ENCODE measurements around the gene DENND4B. TPM values are rescaled to one million over a fixed set of nuclear protein-coding genes. Genes with fewer than 3 reads are reported as not detected.

DENND4B gene
- total RNA-seq, 1 experiment from 2014 or later, result 66.6 TPM

- intact Hi-C loops (cut with micrococcal nuclease; ENCODE audit: unreplicated experiment), result no loop called here
- no peaks in the 10 kb centered on the region for H3K27me3 ChIP-seq (replicated peaks; ENCODE audit: insufficient read depth, low read depth, low read length, poor library complexity)
- H3K36me3 ChIP-seq (ENCODE audit: insufficient read depth, low read length, poor library complexity, severe bottlenecking), result peaks cover 7% of the 10 kb centered on the region
- no peaks in the 10 kb centered on the region for H3K9me3 ChIP-seq (ENCODE audit: low read depth, low read length, poor library complexity, severe bottlenecking)
- H3K4me3 ChIP-seq (ENCODE audit: low read depth, low read length, poor library complexity, severe bottlenecking), result no peak overlapping the region
- POLR2A ChIA-PET (ENCODE audit: low non-redundant PET), result no interaction called here
- H3K4me1 ChIP-seq (ENCODE audit: insufficient read depth, low read length, poor library complexity, severe bottlenecking), result peaks cover 15% of the 10 kb centered on the region
- CTCF ChIA-PET, result interaction anchor here (2.2 kb wide), 1 partner anchor 17 kb away, joined by 14 read pairs; the partner anchor contains the start of gene DENND4B
- BruUV-seq (replicated peaks), result no TSS peak
- no peak for DNase-seq (ENCODE audit: low spot score)
- TF ChIP-seq CTCF (conservative IDR thresholded peaks at IDR 0.05; ENCODE audit: low read depth, low read length) (no peak), EZH2 (IDR thresholded peaks at IDR 0.05; ENCODE audit: borderline replicate concordance, low read depth, low read length, poor library complexity, severe bottlenecking) (no peak)
- H3K27ac ChIP-seq (ENCODE audit: low read depth, low read length, poor library complexity, severe bottlenecking), result peak overlapping the region; percentile 54
These were observed 17.1 kb downstream of the DENND4B start for GRCh38 chr1:153929426-153929825.

GRCh38 chr1:153928791-153929341 is 17.7 kb downstream of the DENND4B start:
- intact Hi-C loops (cut with micrococcal nuclease; ENCODE audit: unreplicated experiment), result no loop called here
- Histone ChIP-seq H3K4me3 (ENCODE audit: low read depth, low read length, poor library complexity, severe bottlenecking) (no peak overlapping the region), H3K36me3 (ENCODE audit: insufficient read depth, low read length, poor library complexity, severe bottlenecking) (peaks cover 6% of the 10 kb centered on the region), H3K27ac (ENCODE audit: low read depth, low read length, poor library complexity, severe bottlenecking) (peak overlapping the region; percentile 54), H3K27me3 (replicated peaks; ENCODE audit: insufficient read depth, low read depth, low read length, poor library complexity) (no peaks in the 10 kb centered on the region), H3K9me3 (ENCODE audit: low read depth, low read length, poor library complexity, severe bottlenecking) (no peaks in the 10 kb centered on the region), H3K4me1 (ENCODE audit: insufficient read depth, low read length, poor library complexity, severe bottlenecking) (peaks cover 19% of the 10 kb centered on the region)
- BruUV-seq (replicated peaks), result no TSS peak
- no peak for TF ChIP-seq CTCF (conservative IDR thresholded peaks at IDR 0.05; ENCODE audit: low read depth, low read length)
- TF ChIP-seq EZH2 (IDR thresholded peaks at IDR 0.05; ENCODE audit: borderline replicate concordance, low read depth, low read length, poor library complexity, severe bottlenecking), result no peak
- CTCF ChIA-PET, result interaction anchor here (2.2 kb wide), 1 partner anchor 18 kb away, joined by 14 read pairs; the partner anchor contains the start of gene DENND4B
- POLR2A ChIA-PET (ENCODE audit: low non-redundant PET), result interaction anchor here (0.6 kb wide), 1 partner anchor 25 kb away, joined by 6 read pairs; no protein-coding TSS in a partner anchor
- peak; percentile 64 for DNase-seq (ENCODE audit: low spot score)

DNA sequence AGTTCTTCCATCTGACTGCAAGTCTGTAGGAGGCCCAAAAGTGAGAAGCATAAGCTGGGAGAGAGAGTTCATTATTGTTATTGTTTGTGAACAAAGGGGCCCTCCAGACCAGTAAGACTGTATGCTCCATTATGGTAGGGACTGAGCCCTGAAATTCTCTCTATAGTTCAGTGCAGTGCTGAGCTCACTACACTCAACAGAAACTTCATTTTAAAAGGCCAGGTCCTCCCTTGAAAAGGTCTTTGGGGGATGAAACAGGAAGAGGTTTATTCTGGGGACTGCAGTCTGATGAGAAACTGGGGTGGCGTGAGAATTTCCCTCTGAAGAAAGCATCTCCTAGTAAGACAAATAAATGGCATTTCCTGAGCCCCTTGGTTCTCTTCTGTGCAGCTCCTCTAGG is 18.3 kb downstream of the DENND4B start:
- no peak overlapping the region for H3K27ac ChIP-seq (ENCODE audit: low read depth, low read length, poor library complexity, severe bottlenecking)
- H3K27me3 ChIP-seq (replicated peaks; ENCODE audit: insufficient read depth, low read depth, low read length, poor library complexity), result no peaks in the 10 kb centered on the region
- no peaks in the 10 kb centered on the region for H3K9me3 ChIP-seq (ENCODE audit: low read depth, low read length, poor library complexity, severe bottlenecking)
- intact Hi-C loops (cut with micrococcal nuclease; ENCODE audit: unreplicated experiment), result no loop called here
- CTCF ChIA-PET, result interaction anchor here (2.2 kb wide), 1 partner anchor 18 kb away, joined by 14 read pairs; the partner anchor contains the start of gene DENND4B
- no peak for DNase-seq (ENCODE audit: low spot score)
- POLR2A ChIA-PET (ENCODE audit: low non-redundant PET), result interaction anchor here (0.6 to 0.7 kb wide), 2 partner anchors 18 to 24 kb away, joined by 6 to 7 read pairs; partner anchors contain the start of gene DENND4B
- peaks cover 4% of the 10 kb centered on the region for H3K36me3 ChIP-seq (ENCODE audit: insufficient read depth, low read length, poor library complexity, severe bottlenecking)
- no TSS peak for BruUV-seq (replicated peaks)
- TF ChIP-seq EZH2 (IDR thresholded peaks at IDR 0.05; ENCODE audit: borderline replicate concordance, low read depth, low read length, poor library complexity, severe bottlenecking) (no peak), CTCF (conservative IDR thresholded peaks at IDR 0.05; ENCODE audit: low read depth, low read length) (no peak)
- no peak overlapping the region for H3K4me3 ChIP-seq (ENCODE audit: low read depth, low read length, poor library complexity, severe bottlenecking)
- H3K4me1 ChIP-seq (ENCODE audit: insufficient read depth, low read length, poor library complexity, severe bottlenecking), result peaks cover 22% of the 10 kb centered on the region

Measured in A673 (cell line).